A673 (cell line): ENCODE measurements around the gene GXYLT1. TPM values are rescaled to one million over a fixed set of nuclear protein-coding genes. Genes with fewer than 3 reads are reported as not detected.

ENCODE experiments used
- BruUV-seq: library from RNA; stranded (reverse); fragments of 400-500 nt; replicated peaks from 2 replicates; lab custom pipeline; 2021; lab: Mats Ljungman, UMichigan
- CTCF ChIA-PET: fragments of 300-600 bp; sonication (Branson Sonifier 250); formaldehyde crosslinking; loops from one replicate; lab custom pipeline; 2022; ENCODE audit warnings: antibody characterized with exemption; lab: Charles Lee
- POLR2A ChIA-PET: fragments of 300-600 bp; sonication (Branson Sonifier 250); formaldehyde crosslinking; loops from one replicate; lab custom pipeline; 2022; ENCODE audit warnings: antibody characterized with exemption; ENCODE audit not compliant: low non-redundant PET; lab: Charles Lee
- DNase-seq: peaks from one replicate; pipeline ENCODE4 v3.0.0-alpha.2; 2015; ENCODE audit warnings: low spot score
- H3K27ac ChIP-seq: fragments of 200-600 bp; sonication (generic); 2 replicates; pipeline ENCODE4 v1.5.1; 2016; ENCODE audit warnings: mixed run types, low read depth, mild to moderate bottlenecking, mixed read lengths, antibody characterized with exemption, low read length; ENCODE audit not compliant: poor library complexity, severe bottlenecking
- H3K27me3 ChIP-seq: fragments of 200-600 bp; sonication (generic); replicated peaks from 2 replicates; pipeline ENCODE4 v1.6.1; 2017; ENCODE audit warnings: mixed run types, low read depth, mild to moderate bottlenecking, mixed read lengths, antibody characterized with exemption, low read length; ENCODE audit not compliant: insufficient read depth, poor library complexity
- H3K36me3 ChIP-seq: fragments of 200-600 bp; sonication (generic); 2 replicates; pipeline ENCODE4 v1.6.1; 2016; ENCODE audit warnings: mixed run types, mild to moderate bottlenecking, mixed read lengths, antibody characterized with exemption, low read length; ENCODE audit not compliant: insufficient read depth, poor library complexity, severe bottlenecking
- H3K4me1 ChIP-seq: fragments of 200-600 bp; sonication (generic); 2 replicates; pipeline ENCODE4 v1.6.1; 2017; ENCODE audit warnings: mixed run types, mild to moderate bottlenecking, mixed read lengths, antibody characterized with exemption, low read length; ENCODE audit not compliant: insufficient read depth, poor library complexity, severe bottlenecking
- H3K4me3 ChIP-seq: fragments of 200-600 bp; sonication (generic); 2 replicates; pipeline ENCODE4 v1.5.1; 2016; ENCODE audit warnings: low read depth, mixed run types, mild to moderate bottlenecking, mixed read lengths, low read length; ENCODE audit not compliant: poor library complexity, severe bottlenecking
- H3K9me3 ChIP-seq: fragments of 200-600 bp; sonication (generic); 2 replicates; pipeline ENCODE4 v1.6.1; 2016; ENCODE audit warnings: mixed run types, low read depth, mild to moderate bottlenecking, mixed read lengths, antibody characterized with exemption, low read length; ENCODE audit not compliant: poor library complexity, severe bottlenecking
- EZH2 ChIP-seq: fragments of 200-600 bp; sonication (generic); IDR thresholded peaks from 2 replicates; pipeline ENCODE4 v1.6.1; 2017; ENCODE audit warnings: borderline replicate concordance, low read depth, mild to moderate bottlenecking, mixed read lengths, antibody characterized with exemption, low read length; ENCODE audit not compliant: poor library complexity, severe bottlenecking
- intact Hi-C: fragments of 100-400 bp; cut with micrococcal nuclease; formaldehyde crosslinking; loops from one replicate; pipeline ENCODE4 v1.10.0; 2022; ENCODE audit not compliant: unreplicated experiment
- total RNA-seq: library from RNA; stranded (reverse); gene quantifications from 2 replicates; pipeline ENCODE4 v1.2.3, GENCODE V29; 2021
- TF ChIP-seq, protein P1 (sequence below): fragments of 300-800, 200-600 bp; sonication (generic); conservative IDR thresholded peaks from 2 replicates; pipeline ENCODE4 v1.5.1; 2017; ENCODE audit warnings: low read depth, mild to moderate bottlenecking, antibody characterized with exemption, low read length, moderate library complexity, mixed read lengths

GXYLT1 gene
- total RNA-seq, 1 experiment from 2014 or later, result 25.0 TPM

DNA sequence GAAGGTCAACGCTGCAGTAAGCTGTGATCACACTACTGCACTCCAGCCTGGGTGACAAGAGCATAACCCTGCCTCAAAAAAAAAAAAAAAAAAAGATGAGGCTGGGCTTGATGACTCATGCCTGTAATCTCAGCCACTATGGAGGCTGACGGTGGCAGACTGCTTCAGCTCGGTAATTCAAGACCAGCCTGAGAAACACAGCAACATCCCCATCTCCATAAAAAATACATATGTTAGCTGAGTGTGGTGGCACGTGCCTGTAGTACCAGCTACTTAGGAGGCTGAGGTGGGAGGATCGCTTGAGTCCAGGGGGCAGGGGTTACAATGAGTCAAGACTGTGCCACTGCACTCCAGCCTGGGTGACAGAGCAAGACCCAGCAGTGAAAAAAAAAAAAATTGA is 50.4 kb downstream of the GXYLT1 start:
- H3K36me3 ChIP-seq, result peaks cover 7% of the 10 kb centered on the region
- POLR2A ChIA-PET, result no interaction called here
- no peak overlapping the region for H3K4me3 ChIP-seq
- no peak for TF ChIP-seq EZH2
- TF ChIP-seq, protein P1, sequence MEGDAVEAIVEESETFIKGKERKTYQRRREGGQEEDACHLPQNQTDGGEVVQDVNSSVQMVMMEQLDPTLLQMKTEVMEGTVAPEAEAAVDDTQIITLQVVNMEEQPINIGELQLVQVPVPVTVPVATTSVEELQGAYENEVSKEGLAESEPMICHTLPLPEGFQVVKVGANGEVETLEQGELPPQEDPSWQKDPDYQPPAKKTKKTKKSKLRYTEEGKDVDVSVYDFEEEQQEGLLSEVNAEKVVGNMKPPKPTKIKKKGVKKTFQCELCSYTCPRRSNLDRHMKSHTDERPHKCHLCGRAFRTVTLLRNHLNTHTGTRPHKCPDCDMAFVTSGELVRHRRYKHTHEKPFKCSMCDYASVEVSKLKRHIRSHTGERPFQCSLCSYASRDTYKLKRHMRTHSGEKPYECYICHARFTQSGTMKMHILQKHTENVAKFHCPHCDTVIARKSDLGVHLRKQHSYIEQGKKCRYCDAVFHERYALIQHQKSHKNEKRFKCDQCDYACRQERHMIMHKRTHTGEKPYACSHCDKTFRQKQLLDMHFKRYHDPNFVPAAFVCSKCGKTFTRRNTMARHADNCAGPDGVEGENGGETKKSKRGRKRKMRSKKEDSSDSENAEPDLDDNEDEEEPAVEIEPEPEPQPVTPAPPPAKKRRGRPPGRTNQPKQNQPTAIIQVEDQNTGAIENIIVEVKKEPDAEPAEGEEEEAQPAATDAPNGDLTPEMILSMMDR, result no peak
- CTCF ChIA-PET, result no interaction called here
- H3K27me3 ChIP-seq, result no peaks in the 10 kb centered on the region
- H3K9me3 ChIP-seq, result no peaks in the 10 kb centered on the region
- H3K4me1 ChIP-seq, result peaks cover 24% of the 10 kb centered on the region
- intact Hi-C loops, result loop anchor here (10.0 kb wide), 2 partner anchors 299 to 1129 kb away; no protein-coding TSS in a partner anchor
- no peak overlapping the region for H3K27ac ChIP-seq
- no TSS peak for BruUV-seq
- DNase-seq, result peak; percentile 67

DNA sequence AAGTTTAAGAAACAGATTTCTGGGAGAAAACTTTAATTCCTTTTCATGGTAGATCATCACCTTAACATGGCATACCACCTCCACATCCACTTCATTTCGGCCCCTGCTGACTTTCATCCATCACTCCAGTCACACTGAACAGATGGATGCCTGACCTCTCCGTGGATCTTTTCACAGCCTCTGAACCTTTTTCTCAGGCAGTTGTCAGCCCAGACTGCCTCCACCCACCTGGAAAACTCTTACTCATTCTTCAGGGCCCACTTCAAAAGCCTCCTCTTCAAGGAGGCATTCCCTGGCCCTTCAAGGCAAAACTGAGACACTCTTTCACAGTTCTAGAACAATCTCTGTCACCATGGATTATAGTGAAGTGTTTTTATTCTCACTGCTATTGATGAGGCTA is 52.9 kb downstream of the GXYLT1 start:
- intact Hi-C loops, result loop anchor here (10.0 kb wide), 2 partner anchors 297 to 1127 kb away; no protein-coding TSS in a partner anchor
- DNase-seq, result no peak
- H3K36me3 ChIP-seq, result peaks cover 5% of the 10 kb centered on the region
- H3K4me3 ChIP-seq, result no peak overlapping the region
- peaks cover 24% of the 10 kb centered on the region for H3K4me1 ChIP-seq
- no peak overlapping the region for H3K27ac ChIP-seq
- POLR2A ChIA-PET, result interaction anchor here (0.7 kb wide), 1 partner anchor 29 kb away, joined by 3 read pairs; no protein-coding TSS in a partner anchor
- no peaks in the 10 kb centered on the region for H3K27me3 ChIP-seq
- no peak for TF ChIP-seq EZH2
- TF ChIP-seq, protein P1, result no peak
- no TSS peak for BruUV-seq
- CTCF ChIA-PET, result no interaction called here
- no peaks in the 10 kb centered on the region for H3K9me3 ChIP-seq

DNA sequence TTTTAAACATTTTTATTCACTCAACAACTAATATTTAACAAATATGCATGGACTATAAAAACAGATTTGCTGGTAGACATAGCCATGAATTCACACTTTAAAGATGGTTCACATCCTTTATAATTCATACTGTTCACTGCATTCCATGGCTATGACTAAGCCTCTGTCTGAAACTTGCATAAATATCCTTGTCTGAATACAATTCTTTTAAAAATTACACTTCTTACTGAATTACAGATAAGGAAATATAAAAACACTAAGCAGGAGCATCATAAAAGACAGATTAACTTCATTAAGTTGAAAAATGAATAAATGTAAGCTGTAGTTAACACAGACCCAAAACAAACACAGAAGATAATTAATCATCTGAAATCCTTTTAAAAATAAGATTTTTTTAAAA is 53.8 kb downstream of the GXYLT1 start:
- H3K4me1 ChIP-seq, result peaks cover 29% of the 10 kb centered on the region
- DNase-seq, result peak; percentile 81
- H3K27me3 ChIP-seq, result no peaks in the 10 kb centered on the region
- ChIA-PET CTCF (no interaction called here), POLR2A (no interaction called here)
- no peak overlapping the region for H3K4me3 ChIP-seq
- no TSS peak for BruUV-seq
- intact Hi-C loops, result loop anchor here (10.0 kb wide), 2 partner anchors 296 to 1126 kb away; no protein-coding TSS in a partner anchor
- no peaks in the 10 kb centered on the region for H3K9me3 ChIP-seq
- no peak overlapping the region for H3K27ac ChIP-seq
- TF ChIP-seq, protein P1, result no peak
- no peak for TF ChIP-seq EZH2
- H3K36me3 ChIP-seq, result no peaks in the 10 kb centered on the region
